Spinal cord (tissue), 10 donors: ENCODE results near the gene VRK3. TPM values are rescaled to one million over a fixed set of nuclear protein-coding genes. Genes with fewer than 3 reads are reported as not detected.

Experiments
- DNase-seq, 6 donors: peaks; one replicate each; pipeline versions ENCODE4 v3.0.0 to v3.0.0-alpha.2; 2013 to 2015; ENCODE audit warnings: low spot score in 6 of 6, low read depth in 4 of 6
- H3K27ac ChIP-seq: one replicate; pipeline ENCODE4 v1.5.1; 2013; ENCODE audit warnings: low read depth, low read length, control low read depth
- H3K27me3 ChIP-seq: one replicate; pipeline ENCODE4 v1.6.1; 2013; ENCODE audit warnings: low read length; ENCODE audit not compliant: control insufficient read depth, insufficient read depth
- H3K36me3 ChIP-seq: one replicate; pipeline ENCODE4 v1.6.1; 2013; ENCODE audit warnings: low read length; ENCODE audit not compliant: control insufficient read depth, insufficient read depth
- H3K4me1 ChIP-seq: one replicate; pipeline ENCODE4 v1.6.1; 2013; ENCODE audit warnings: low read length; ENCODE audit not compliant: control insufficient read depth, insufficient read depth
- H3K4me3 ChIP-seq: one replicate; pipeline ENCODE4 v1.5.1; 2013; ENCODE audit warnings: low read depth, low read length, control low read depth
- H3K9me3 ChIP-seq: one replicate; pipeline ENCODE4 v1.6.1; 2013; ENCODE audit warnings: low read length; ENCODE audit not compliant: control insufficient read depth, insufficient read depth
- WGBS: methylation state at CpG from one replicate; pipeline ENCODE4 v1.1.5; 2013; ENCODE audit warnings: missing lambda C conversion rate; ENCODE audit not compliant: insufficient coverage; 5-methylcytosine and 5-hydroxymethylcytosine counted together
- polyA plus RNA-seq, 2 donors: library from polyadenylated mRNA; unstranded; fragments of 120-200 nt; gene quantifications; one replicate each; pipeline ENCODE4 v1.2.1, GENCODE V29; 2013; ENCODE audit not compliant: insufficient read length in 2 of 2
- total RNA-seq, 2 donors: library from RNA; depleted of rRNA in 1 of 2; stranded (reverse); fragments of 120-200 nt in 1 of 2; fragments of >200 nt in 1 of 2; gene quantifications; one replicate each; pipeline versions ENCODE4 v1.2.3 to v1.2.4, GENCODE V29; 2013 to 2014
- donor health status: healthy.

Gene VRK3
- total and polyA plus RNA-seq, 4 donors = 18.9 to 58.3 (median 45.0) TPM

DNA sequence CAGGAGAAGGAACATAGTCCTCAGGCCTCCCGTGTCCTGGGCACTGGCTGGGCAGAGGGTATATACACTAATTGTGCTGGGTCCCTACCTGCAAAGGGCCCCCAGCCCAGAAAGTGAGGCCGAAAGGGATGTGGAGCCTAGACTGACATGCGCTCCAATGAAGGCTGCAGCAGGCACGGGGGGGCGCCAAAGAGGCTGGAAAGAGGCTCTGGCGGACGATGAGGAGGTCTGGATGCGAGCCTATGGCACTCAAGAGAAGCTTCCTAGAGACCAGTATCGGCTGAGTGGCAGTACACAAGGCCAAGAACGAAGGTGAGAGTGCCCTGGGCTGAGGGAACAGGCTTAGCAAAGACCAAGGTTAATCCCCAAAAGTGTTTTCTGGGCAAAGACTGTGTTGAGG, 16.6 kb downstream of the VRK3 start:
- 44% methylated on average over 9 of the region's 10 CpGs for WGBS

DNA sequence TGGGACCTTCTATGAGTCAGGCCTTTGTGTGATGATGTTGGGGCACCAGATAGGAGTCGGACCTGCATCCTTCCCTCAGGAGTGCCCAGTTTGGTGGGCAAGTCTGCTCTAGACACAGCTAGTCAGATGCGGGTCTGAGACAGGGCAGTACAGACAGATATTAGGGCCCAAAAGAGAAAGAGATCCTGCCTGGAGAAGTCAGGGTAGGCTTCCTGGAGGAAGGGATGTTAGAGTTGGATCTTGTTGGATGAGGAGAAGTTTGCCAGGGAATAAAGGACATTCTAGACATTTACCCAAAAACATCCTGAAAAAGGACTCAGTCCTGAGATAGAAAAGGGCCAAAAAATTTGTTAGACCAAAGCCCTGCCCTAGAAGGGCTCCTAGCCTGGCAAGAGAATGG, 17.2 kb downstream of the VRK3 start:
- H3K9me3 ChIP-seq = no peaks in the 10 kb centered on the region
- H3K36me3 ChIP-seq = peaks cover 67% of the 10 kb centered on the region
- no peak overlapping the region for H3K27ac ChIP-seq
- no peak for DNase-seq
- 100% methylated on average over 2 of the region's 2 CpGs for WGBS
- H3K4me3 ChIP-seq = no peak overlapping the region
- no peaks in the 10 kb centered on the region for H3K27me3 ChIP-seq
- H3K4me1 ChIP-seq = no peaks in the 10 kb centered on the region

More for the DNA sequence above, 16.6 kb downstream of the VRK3 start:
- H3K27me3 ChIP-seq = no peaks in the 10 kb centered on the region
- H3K9me3 ChIP-seq = no peaks in the 10 kb centered on the region
- H3K4me1 ChIP-seq = no peaks in the 10 kb centered on the region
- H3K4me3 ChIP-seq = no peak overlapping the region
- peak in 1 of 6 donors; percentile 6 for DNase-seq
- peaks cover 65% of the 10 kb centered on the region for H3K36me3 ChIP-seq
- no peak overlapping the region for H3K27ac ChIP-seq

DNA sequence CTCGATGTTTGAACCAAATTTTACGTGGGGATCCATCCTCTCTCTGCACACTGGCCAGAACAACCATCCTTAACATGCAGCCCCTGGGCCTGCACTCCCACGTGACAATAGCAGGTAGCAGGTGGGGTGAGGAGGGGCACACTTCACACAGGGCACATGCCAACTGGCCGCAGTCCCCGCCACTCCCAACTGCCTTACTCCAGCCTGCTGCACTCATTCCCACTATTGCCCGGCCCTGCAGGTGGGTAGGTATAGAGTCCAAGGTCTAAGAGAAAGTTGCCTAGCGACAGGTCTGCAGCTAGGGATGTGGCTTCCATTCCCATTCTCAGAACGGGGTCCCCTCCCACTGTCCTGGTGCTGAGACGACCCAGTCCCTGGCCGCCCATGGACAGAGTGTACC, 18.0 kb downstream of the VRK3 start:
- Histone ChIP-seq H3K36me3 (peaks cover 70% of the 10 kb centered on the region), H3K27ac (no peak overlapping the region), H3K4me3 (no peak overlapping the region), H3K9me3 (no peaks in the 10 kb centered on the region), H3K4me1 (no peaks in the 10 kb centered on the region), H3K27me3 (no peaks in the 10 kb centered on the region)
- no peak for DNase-seq
- 95% methylated on average over 5 of the region's 10 CpGs for WGBS

DNA sequence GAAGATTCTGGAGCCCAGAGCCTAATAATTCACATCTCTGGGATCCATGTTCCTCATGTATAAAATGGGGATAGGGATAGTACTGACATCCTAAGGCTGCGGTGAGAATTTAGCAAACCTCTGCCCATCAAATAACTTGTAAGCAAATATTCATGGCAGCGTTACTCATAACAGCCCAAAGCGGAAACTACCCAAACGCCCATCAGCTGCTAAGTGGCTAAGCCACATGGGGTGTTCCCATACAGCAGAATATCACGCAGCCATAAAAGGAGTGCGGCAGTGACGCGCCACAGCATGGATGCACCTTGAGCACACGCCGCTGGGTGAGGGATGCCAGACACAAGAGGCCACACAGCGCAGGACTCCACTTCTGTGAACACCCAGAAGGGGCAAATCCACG, 19.7 kb downstream of the VRK3 start:
- Histone ChIP-seq H3K27ac (no peak overlapping the region), H3K27me3 (no peaks in the 10 kb centered on the region), H3K36me3 (peaks cover 81% of the 10 kb centered on the region), H3K9me3 (no peaks in the 10 kb centered on the region), H3K4me1 (no peaks in the 10 kb centered on the region), H3K4me3 (no peak overlapping the region)
- 95% methylated on average over 11 of the region's 12 CpGs for WGBS
- no peak for DNase-seq

- DNase-seq = no peak
- WGBS = 98% methylated on average over 8 of the region's 11 CpGs
- Histone ChIP-seq H3K27ac (no peak overlapping the region), H3K27me3 (no peaks in the 10 kb centered on the region), H3K4me1 (peaks cover 4% of the 10 kb centered on the region), H3K4me3 (no peak overlapping the region), H3K36me3 (peaks cover 96% of the 10 kb centered on the region), H3K9me3 (no peaks in the 10 kb centered on the region)
These were observed 21.3 kb downstream of the VRK3 start for GRCh38 chr19:50003810-50004419.

DNA sequence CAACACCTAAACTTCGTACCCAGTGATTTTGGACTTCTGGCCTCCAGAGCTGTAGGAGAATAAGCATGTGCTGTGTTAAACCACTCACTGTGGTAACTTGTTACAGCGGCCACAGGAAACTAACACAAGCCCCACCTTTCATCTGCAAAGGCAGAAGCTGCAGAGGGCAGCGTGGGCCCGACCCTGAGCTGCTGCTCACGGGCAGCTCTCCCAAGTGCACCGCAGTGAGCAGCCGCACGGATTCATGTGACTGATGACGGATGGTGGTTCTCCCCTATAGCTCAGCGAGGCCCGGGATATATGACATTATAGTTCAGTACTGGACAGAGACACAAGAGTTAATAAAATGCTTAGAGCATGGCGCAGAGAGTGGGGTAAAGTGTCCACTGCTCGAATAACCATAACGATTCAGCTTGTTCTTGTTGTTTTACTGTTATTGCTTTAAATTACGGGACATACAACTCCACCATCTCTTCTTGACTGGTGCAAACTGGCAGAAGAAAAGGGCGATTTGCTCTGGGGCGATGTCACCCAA, 21.9 kb downstream of the VRK3 start:
- Histone ChIP-seq H3K9me3 (no peaks in the 10 kb centered on the region), H3K36me3 (peaks cover 95% of the 10 kb centered on the region), H3K4me1 (peaks cover 5% of the 10 kb centered on the region), H3K4me3 (no peak overlapping the region), H3K27ac (no peak overlapping the region), H3K27me3 (no peaks in the 10 kb centered on the region)
- no peak for DNase-seq
- 83% methylated on average over 8 of the region's 17 CpGs for WGBS

GRCh38 chr19:50002386-50002960, 22.7 kb downstream of the VRK3 start:
- Histone ChIP-seq H3K27me3 (no peaks in the 10 kb centered on the region), H3K4me1 (peaks cover 5% of the 10 kb centered on the region), H3K4me3 (no peak overlapping the region), H3K9me3 (no peaks in the 10 kb centered on the region), H3K27ac (no peak overlapping the region), H3K36me3 (peaks cover 90% of the 10 kb centered on the region)
- DNase-seq = peak in 1 of 6 donors; percentile 17
- 96% methylated on average over 5 of the region's 6 CpGs for WGBS

DNA sequence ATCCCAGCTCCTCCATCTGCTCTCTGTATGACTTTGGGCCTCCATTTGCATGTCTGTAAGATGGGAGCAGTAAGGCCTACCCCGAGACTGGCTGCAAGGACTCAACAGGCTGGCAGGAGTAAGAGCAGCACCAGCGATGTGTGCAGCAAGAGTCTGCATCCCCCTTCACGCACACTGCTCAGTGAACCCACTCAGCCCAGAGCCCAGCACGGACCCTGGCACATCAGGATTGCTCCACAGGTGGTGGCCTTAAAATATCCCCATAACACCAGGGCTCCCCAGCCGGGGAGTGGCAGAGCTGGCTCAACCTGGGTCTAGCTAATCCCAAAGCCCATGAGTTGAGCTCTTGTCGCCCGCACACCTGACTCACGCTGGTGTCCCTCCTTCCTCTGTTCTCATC, 23.4 kb downstream of the VRK3 start:
- no peak overlapping the region for H3K27ac ChIP-seq
- no peaks in the 10 kb centered on the region for H3K27me3 ChIP-seq
- H3K4me1 ChIP-seq = peaks cover 5% of the 10 kb centered on the region
- no peak for DNase-seq
- 94% methylated on average over 5 of the region's 8 CpGs for WGBS
- H3K4me3 ChIP-seq = no peak overlapping the region
- H3K9me3 ChIP-seq = no peaks in the 10 kb centered on the region
- H3K36me3 ChIP-seq = peaks cover 89% of the 10 kb centered on the region

GRCh38 chr19:50000841-50001557, 24.2 kb downstream of the VRK3 start:
- WGBS = 91% methylated on average over 14 of the region's 16 CpGs
- Histone ChIP-seq H3K27me3 (no peaks in the 10 kb centered on the region), H3K36me3 (peaks cover 88% of the 10 kb centered on the region), H3K9me3 (no peaks in the 10 kb centered on the region), H3K4me1 (peaks cover 5% of the 10 kb centered on the region), H3K27ac (no peak overlapping the region), H3K4me3 (no peak overlapping the region)
- no peak for DNase-seq
